Activated CD4-positive, alpha-beta T cell treated with anti-CD3 and anti-CD28 coated beads, Interleukin-2, amount 50 U/mL, for 24 hours (primary cell): ENCODE measurements around the gene HES5.

Source experiments
- DNase-seq, 2 donors: peaks; one replicate each; pipeline ENCODE4 v3.0.0-alpha.2; 2020; ENCODE audit warnings: low read depth in 1 of 2, low spot score in 1 of 2

Gene HES5

DNA sequence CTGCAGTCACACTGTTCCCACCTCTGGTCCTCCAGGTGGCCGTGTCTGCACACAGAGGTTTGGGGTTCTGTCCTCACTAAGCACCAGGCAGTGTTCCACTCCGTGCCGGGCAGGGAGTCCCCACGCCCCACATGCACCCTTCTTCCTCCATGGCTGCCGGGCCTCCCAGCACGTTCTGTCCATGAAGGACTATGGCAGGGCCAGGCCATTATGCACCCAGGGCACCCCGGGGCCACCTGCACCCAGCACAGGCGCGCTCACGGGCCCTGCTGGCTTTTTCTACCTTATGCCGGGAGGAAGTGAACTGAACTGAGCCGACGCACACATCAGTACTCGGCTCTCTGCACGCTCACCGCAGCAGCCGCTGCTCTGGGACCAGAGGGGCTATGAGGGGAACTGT lies 13.9 kb downstream of the HES5 start:
- no peak for DNase-seq

DNA sequence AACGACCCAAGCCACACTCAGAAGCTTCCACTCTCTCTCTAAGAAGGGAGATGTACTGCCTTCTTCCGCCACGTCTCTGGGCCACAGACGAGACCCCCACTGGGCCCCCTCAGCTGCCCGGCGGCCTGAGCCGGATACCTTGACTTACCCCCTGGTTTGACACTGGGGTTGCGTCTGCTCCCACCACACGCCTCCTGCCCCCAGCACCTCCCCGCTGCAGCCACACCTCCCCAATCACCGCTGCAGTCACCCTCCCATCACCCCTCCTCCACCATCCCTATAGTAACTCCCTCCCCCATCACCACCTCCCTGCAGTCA lies 14.3 kb downstream of the HES5 start:
- no peak for DNase-seq

DNA sequence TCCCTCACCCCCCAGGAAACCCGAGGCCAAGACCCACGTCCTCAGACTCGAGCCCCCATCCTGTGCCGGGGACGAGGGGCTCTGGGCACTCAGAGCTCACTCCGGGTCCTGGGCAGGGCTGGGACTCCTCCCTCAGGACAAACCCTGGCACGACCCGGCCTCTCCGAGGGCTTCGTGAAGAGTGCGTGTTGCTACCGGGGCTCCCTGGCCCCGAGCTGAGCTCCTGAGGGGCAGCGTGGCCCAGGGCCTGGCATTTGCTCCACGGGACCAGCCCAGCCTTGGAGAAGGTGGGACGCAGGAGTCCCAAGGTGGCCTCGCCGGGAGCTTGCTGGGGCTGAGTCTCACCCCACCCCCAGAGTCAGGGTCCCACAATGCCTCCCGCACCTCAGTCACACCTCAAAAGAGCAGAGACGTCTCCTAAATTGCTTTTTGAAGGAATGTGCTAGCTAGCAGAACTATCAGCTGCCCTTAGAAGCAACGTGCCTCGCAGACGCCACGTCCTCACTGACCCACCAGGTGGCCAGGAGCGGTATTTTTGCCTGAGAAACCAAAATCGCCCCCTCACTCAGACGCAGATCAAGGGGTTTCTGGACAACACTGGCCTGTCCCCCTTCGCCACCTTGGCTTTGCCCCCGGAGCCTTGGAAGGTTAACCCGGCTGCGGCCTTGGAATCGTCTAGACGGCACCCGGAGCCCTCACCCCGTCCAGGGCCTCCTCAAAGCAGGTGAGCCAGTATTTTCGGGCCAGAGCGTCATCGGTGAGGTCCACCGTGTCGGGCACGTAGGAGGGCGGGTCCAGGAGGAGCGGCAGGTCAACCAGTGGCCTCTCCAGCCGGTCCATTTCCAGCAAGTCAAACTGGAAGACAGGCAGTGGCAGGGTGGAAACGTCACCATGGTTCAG lies 14.9 kb downstream of the HES5 start:
- DNase-seq: no peak

DNA sequence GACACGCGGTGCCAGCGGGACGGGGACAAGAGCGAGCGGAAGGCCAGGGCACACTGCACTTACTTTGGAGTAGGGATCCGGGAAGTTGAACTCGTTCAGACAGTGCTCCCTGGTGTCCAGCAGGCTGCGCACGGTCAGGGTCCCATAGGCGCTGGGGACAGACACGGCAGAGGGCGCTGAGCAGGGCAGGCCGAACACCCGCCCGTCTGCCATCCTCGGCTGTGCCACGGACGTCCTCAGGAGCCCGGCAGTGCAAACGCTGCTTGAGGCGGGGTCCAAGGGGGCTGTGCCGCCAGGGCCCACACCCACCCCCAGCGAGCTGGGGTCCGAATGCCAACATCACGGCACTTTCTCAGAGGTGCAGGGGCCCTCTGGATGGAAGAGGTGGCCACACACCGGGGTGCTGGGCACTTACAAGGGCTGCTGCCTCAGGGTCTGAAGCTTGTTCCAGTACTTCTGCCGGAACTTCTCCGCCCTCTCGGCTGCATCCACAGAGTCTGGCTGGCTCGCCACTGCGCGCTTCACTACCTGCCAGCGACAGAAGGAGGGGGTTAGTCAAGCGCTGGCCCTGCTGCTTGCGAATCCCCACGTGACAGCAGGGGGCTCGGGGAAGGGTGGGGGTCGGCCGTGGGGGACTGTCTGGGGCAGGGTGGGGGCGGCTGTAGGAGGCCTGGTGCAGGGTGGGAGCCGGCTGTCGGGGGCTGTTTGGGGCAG lies 16.0 kb downstream of the HES5 start:
- no peak for DNase-seq

DNA sequence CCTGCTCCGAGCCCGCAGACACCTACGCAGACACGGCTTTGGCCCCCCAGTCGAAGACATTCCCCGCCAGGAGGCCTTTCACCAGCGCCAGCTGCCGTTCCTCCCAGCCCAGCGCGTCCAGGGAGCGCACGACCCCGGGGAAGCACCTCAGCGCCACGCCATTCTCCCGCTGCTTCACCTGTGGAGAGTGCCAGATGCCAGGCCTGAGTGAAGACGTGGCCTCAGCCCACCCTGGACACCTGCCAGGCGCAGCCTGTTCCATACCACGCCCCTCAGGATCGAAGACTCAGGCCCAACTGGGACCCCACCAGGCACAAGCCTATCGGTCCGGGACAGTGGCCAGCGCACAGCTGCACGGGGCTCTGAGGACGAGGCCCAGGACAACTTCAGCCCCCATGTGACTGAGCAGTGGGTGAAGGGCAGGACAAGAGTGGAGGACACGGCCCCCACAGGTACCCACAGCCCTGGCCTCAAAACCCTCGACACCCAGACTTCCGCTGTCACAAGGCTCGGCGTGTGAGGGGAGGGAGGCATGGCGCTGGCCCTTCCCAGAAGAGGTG lies 17.1 kb downstream of the HES5 start:
- DNase-seq: no peak

DNA sequence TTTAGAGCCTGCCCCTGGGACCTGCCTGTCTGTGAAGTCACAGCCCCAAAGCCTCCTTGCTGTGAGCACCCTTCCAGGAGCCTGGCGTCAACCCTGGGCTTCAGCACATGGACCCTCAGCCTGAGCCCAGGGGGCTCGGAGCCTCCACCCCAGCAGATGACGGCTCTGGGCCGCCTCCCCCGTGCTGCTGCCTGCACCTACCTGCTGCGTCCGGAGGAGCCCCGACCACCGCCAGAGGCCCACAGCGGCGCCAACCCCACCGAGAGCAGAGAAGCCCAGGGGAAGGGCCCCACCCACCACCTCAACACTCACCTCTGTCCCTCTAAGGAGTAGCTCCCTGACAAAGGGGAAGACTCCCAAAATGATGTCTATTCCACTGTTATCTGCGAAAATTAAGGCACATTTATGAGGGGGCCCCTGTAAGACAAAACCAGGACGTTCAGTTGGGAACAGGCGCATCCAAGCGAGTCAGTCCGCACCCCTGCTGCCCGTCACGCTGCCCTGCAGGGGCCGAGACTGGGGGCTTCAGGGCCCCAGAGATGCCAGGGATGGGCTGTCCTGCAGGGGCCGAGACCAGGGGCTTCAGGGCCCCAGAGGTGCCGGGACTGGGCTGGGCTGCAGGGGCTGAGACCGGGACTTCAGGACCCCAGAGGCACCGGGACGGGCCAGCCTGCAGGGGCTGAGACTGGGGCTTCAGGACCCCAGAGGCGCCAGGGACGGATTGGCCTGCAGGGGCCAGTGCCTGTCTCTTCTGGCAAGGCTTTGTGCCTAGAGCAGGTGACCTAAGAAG lies 19.5 kb downstream of the HES5 start:
- DNase-seq: no peak

GRCh38 chr1:2509589-2509988 lies 20.5 kb downstream of the HES5 start:
- no peak for DNase-seq

GRCh38 chr1:2508751-2509150 lies 21.3 kb downstream of the HES5 start:
- no peak for DNase-seq

DNA sequence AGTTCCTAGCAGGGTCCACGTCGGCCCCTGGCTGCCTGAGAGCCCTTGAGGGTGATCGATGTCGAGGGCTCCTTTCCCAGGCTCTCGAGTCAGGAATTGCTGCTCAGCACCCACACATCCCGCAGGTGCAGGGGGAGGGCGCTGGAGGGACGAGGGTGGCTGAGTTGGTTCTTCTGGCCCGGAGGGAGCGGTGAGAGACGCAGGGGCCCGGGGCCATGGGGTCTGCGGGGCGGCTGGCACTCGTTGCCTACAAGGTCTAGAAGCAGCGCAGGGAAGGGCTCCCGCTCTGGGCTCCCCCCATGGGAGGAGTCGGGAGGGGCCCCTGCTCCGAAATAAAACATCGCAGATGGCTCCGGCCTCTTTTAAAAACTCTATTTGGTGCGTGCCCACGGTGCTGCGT lies 21.9 kb downstream of the HES5 start:
- DNase-seq: no peak

DNA sequence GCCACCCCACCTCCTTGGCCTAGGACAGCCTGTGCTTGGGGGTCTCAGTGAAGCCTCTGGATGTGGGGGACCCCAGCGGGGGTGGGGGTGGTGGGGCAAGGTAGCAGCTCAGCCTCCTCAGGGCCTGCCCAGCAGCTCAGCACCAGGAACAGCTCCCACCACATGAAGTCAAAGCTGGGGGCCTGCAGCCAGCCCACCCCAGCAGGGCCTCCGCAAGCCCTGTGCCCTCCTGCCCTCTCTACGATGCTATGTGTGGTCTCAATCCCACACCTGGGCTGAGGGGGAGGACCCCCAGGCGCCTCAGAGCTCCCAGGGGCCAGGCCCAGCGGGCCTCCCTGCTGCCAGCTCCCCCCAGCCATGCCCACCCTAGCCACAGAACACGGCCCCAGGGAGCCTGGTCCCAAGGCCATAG lies 22.3 kb downstream of the HES5 start:
- DNase-seq: no peak

- DNase-seq: no peak
Measured at GRCh38 chr1:2506901-2507565, 23.0 kb downstream of the HES5 start.

DNA sequence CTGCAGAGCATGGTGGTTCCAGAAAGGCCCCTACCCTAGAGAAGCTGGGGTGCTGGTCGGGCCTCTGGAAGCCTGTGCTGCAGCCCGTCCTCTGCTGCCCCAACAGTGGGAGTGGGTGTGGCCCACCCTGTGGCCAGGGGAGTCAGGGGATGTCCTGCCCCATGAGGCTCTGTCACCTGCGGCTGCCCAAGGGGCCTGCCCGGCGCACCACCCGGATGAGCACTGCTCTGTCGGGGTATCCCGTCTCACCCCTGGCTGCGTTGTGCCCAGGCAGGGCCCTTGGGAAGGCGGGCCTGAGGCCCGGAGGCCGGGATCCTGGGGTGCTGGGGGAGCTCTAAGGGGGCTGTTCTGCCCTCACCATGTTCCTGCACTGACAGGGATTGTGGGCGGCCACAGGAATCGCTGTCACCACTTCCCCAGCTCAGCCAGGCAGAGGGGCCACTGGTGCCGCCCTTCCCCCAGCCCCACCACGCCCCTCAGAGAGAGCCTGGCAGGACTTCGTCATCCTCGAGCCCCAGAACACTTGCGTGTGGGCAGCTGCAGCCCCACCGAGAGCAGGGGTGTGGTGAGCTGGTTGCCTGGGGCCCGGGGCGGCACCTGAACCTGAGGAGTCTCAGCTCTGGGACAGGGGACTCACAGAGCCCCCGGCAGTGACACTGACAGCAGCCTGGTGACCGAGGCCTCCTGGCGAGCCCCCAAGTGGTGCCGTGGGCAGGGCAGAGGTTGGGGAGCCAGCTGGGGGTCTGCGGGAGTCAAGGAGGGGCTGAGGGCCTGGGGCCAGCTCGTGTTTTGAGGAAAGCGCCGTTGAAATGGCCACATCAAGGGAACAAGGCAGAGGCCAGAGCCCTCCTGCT lies 23.8 kb downstream of the HES5 start:
- no peak for DNase-seq

DNA sequence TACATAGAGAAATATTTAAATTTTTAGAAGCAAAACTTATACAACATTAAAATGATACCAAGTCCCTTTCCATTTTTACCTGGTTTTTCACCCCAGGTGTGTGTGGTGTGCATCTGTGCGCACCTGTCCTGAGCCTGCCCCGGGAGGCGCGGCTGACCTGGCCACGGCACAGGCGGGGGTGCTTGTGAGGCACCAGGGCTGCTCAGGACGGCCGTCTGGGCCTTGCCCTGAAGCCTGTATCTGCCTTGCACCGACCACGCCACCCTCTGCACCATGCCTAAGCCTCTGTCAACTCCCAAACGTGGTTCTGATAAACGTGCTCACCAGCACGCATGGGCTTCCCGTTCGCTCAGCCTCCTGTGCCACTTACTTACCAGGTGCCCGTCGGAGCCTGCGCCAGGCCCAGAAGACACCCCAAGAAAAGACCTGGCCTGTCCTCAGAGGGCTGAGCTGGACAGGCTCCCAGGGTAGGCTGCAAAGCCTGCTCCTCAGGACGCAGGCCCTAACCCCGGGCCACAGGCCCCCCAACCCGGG lies 24.5 kb downstream of the HES5 start:
- no peak for DNase-seq

- DNase-seq: no peak
Measured at GRCh38 chr1:2504949-2505272, 25.2 kb downstream of the HES5 start.

GRCh38 chr1:2504225-2504948 lies 25.7 kb downstream of the HES5 start:
- DNase-seq: no peak

- no peak for DNase-seq
Measured at GRCh38 chr1:2503554-2504224, 26.4 kb downstream of the HES5 start.

DNA sequence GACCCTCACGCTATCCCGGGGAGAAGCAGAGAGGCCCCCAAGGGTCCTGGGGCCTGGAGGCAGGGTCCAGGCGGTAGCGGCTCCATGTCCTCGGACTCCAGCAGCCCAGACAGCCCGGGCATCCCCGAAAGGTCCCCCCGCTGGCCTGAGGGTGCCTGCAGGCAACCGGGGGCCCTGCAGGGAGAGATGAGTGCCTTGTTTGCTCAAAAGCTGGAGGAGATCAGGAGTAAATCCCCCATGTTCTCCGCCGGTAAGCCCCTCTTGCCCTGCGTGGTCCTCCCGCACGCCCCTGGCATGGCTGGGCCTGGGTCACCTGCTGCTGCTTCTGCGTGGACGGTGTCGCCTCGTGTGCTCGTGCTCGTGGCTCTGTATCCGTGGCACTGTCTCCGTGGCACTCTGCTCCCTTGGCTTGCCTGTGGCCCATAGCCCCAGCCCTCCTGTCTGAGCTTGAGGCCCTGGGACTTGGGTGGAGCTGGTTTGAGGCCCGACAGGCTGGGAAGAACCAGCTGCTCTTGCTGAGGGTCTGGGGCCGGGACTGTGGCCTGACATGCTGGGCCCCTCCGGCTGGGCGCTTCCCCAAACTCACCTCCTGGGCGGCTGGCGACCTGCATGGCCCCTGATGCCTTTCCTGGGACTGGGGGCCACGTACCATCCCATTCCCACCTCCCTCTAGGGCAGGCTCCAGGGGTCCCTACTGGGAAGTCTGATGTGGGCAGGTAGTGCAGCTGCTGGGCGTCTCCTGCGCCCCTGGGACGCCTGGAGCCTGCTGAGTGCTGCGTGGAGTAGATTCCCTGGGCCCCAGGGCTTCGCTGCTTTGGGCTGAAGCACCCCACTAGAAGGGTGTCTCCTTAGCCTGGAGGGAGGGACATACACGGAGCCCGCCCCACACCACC lies 27.2 kb downstream of the HES5 start:
- DNase-seq: no peak

DNA sequence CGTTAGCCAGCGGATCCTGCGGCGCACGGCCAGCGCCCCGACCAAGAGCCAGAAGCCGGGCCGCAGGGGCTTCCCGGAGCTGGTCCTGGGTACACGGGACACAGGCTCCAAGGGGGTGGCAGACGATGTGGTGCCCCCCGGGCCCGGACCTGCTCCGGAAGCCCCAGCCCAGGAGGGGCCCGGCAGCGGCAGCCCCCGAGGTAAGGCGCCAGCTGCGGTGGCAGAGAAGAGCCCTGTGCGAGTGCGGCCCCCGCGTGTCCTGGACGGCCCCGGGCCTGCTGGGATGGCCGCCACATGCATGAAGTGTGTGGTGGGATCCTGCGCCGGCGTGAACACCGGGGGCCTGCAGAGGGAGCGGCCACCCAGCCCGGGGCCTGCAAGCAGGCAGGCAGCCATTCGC lies 27.9 kb downstream of the HES5 start:
- DNase-seq: no peak
